HepG2 (cell line): Measurements from ENCODE around the gene NOL8. TPM values are rescaled to one million over a fixed set of nuclear protein-coding genes. Genes with fewer than 3 reads are reported as not detected.

Experiments
- BHLHE40 ChIP-seq: IDR thresholded peaks from 2 replicates; pipeline ENCODE4 v1.6.1; 2011; ENCODE audit warnings: low read length, improper control_type of control experiment
- CCAR2 ChIP-seq: fragments of 200-400 bp; formaldehyde crosslinking; optimal IDR thresholded peaks from 2 replicates; pipeline ENCODE3; 2018; ENCODE audit warnings: low read depth, mild to moderate bottlenecking, low read length, moderate library complexity
- DMTF1 ChIP-seq: sonication (generic); formaldehyde crosslinking; IDR thresholded peaks from 2 replicates; pipeline ENCODE4 v1.4.0; 2020; ENCODE audit warnings: mild to moderate bottlenecking, missing genetic modification reagents
- GPBP1L1 ChIP-seq: sonication (generic); formaldehyde crosslinking; IDR thresholded peaks from 2 replicates; pipeline ENCODE4 v1.5.0; 2020; ENCODE audit warnings: mild to moderate bottlenecking, missing genetic modification reagents
- HOXA5 ChIP-seq: sonication (generic); formaldehyde crosslinking; IDR thresholded peaks from 2 replicates; pipeline ENCODE4 v1.4.0; 2020; ENCODE audit warnings: missing genetic modification reagents
- KDM2A ChIP-seq: sonication (generic); formaldehyde crosslinking; IDR thresholded peaks from 2 replicates; pipeline ENCODE4 v1.4.0; 2020; ENCODE audit warnings: low read depth, missing genetic modification reagents, borderline replicate concordance
- MAFF ChIP-seq: IDR thresholded peaks from 2 replicates; pipeline ENCODE4 v1.6.1; 2011; ENCODE audit warnings: low read depth, low read length, improper control_type of control experiment
- NR2C2 ChIP-seq: sonication (generic); formaldehyde crosslinking; IDR thresholded peaks from 2 replicates; pipeline ENCODE4 v1.4.0; 2020; ENCODE audit warnings: missing genetic modification reagents, mild to moderate bottlenecking, moderate library complexity, borderline replicate concordance
- POGZ ChIP-seq: sonication (generic); formaldehyde crosslinking; IDR thresholded peaks from 2 replicates; pipeline ENCODE4 v1.4.0; 2020; ENCODE audit warnings: mild to moderate bottlenecking, missing genetic modification reagents
- RERE ChIP-seq: IDR thresholded peaks from 2 replicates; pipeline ENCODE4 v1.6.1; 2016; ENCODE audit warnings: low read depth, missing genetic modification reagents, missing compliant biosample characterization
- RFX3 ChIP-seq: IDR thresholded peaks from 2 replicates; pipeline ENCODE4 v1.6.1; 2016; ENCODE audit warnings: missing biosample characterization, missing genetic modification reagents
- RNF2 ChIP-seq: fragments of 450-650 bp; conservative IDR thresholded peaks from 2 replicates; pipeline ENCODE4 v1.6.1; 2016; ENCODE audit warnings: low read depth
- RORA ChIP-seq: sonication (generic); formaldehyde crosslinking; IDR thresholded peaks from 2 replicates; pipeline ENCODE4 v1.5.0; 2020; ENCODE audit warnings: mild to moderate bottlenecking, missing genetic modification reagents, moderate library complexity
- SMC3 ChIP-seq: IDR thresholded peaks from 2 replicates; pipeline ENCODE4 v1.6.1; 2011; ENCODE audit warnings: low read length, improper control_type of control experiment
- SRY ChIP-seq: sonication (generic); formaldehyde crosslinking; IDR thresholded peaks from 2 replicates; pipeline ENCODE4 v1.8.0; 2022; ENCODE audit warnings: mild to moderate bottlenecking, missing genetic modification reagents
- ZBTB42 ChIP-seq: sonication (generic); formaldehyde crosslinking; IDR thresholded peaks from 2 replicates; pipeline ENCODE4 v1.5.0; 2020; ENCODE audit warnings: mild to moderate bottlenecking, missing genetic modification reagents
- ZNF205 ChIP-seq: IDR thresholded peaks from 2 replicates; pipeline ENCODE4 v1.6.1; 2018; ENCODE audit warnings: missing biosample characterization, missing genetic modification reagents
- ZNF383 ChIP-seq: sonication (generic); formaldehyde crosslinking; IDR thresholded peaks from 2 replicates; pipeline ENCODE4 v1.4.0; 2020; ENCODE audit warnings: missing genetic modification reagents, mild to moderate bottlenecking, borderline replicate concordance
- ZNF784 ChIP-seq: sonication (generic); formaldehyde crosslinking; IDR thresholded peaks from 2 replicates; pipeline ENCODE4 v1.5.1; 2020; ENCODE audit warnings: missing genetic modification reagents, mild to moderate bottlenecking, borderline replicate concordance
- polyA plus RNA-seq, 8 experiments: library from polyadenylated mRNA; depleted of rRNA in 3 of 8; stranded (reverse) in 7 of 8; unstranded in 1 of 8; fragments of >200 nt; fragmentation: Illumina TruSeq in 4 of 8; extraction: Trizol in 4 of 8; gene quantifications; 2 replicates each; pipeline versions ENCODE4 v1.2.1 to v1.2.3, GENCODE V29; 2011 to 2016; ENCODE audit warnings: low read depth in 4 of 8, missing spikeins in 1 of 8, mixed read lengths in 1 of 8; ENCODE audit not compliant: insufficient read depth in 1 of 8
- total RNA-seq, 5 experiments: library from RNA; depleted of rRNA; stranded (reverse); fragments of >200 nt; fragmentation: Illumina TruSeq; extraction: Trizol; gene quantifications; 2 replicates each; pipeline ENCODE4 v1.2.3, GENCODE V29; 2016; ENCODE audit warnings: low read depth in 1 of 5

Gene NOL8
- total and polyA plus RNA-seq, 2 of the 13 experiments (the other 11 are each of a cell fraction or from before 2014, with no cell fraction given), result 12.8 to 36.3 TPM

- TF ChIP-seq ZNF784 (no peak), RORA (no peak), RNF2 (peak; percentile 67), CCAR2 (no peak), BHLHE40 (peak; percentile 96), ZNF205 (CRISPR knock-in tag) (peak; percentile 19; the same call in 1 of the 2 replicates), ZBTB42 (CRISPR knock-in tag) (no peak; the same call in 1 of the 2 replicates), ZNF383 (CRISPR knock-in tag) (no peak), HOXA5 (CRISPR knock-in tag) (peak; percentile 48; the same call in 1 of the 2 replicates), RFX3 (CRISPR knock-in tag) (no peak), POGZ (CRISPR knock-in tag) (peak; percentile 88), KDM2A (CRISPR knock-in tag) (peak; percentile 65), NR2C2 (CRISPR knock-in tag) (peak; percentile 39; the same call in 1 of the 2 replicates), SMC3 (no peak), DMTF1 (CRISPR knock-in tag) (0 out of 2 replicates have a peak, but pooled peaks have one; percentile 36), SRY (CRISPR knock-in tag) (peak; percentile 88; the same call in 1 of the 2 replicates), GPBP1L1 (CRISPR knock-in tag) (no peak), MAFF (no peak), RERE (CRISPR knock-in tag) (no peak)
Observed at GRCh38 chr9:92325269-92325990, at the start of gene NOL8, which contains the start of gene CENPP (continued).
